ENCODE measurements around the gene PADI6. TPM values are rescaled to one million over a fixed set of nuclear protein-coding genes. Genes with fewer than 3 reads are reported as not detected.

PADI6 gene
- polyA plus RNA-seq, 1 of the 3 experiments (the other 2 are of a cell fraction) = not detected

GRCh38 chr1:17338706-17339493 is 33.1 kb upstream of the PADI6 start:
- Histone ChIP-seq H2AFZ (ENCODE audit: low read depth) (no peak overlapping the region), H3K9ac (no peak overlapping the region), H3K4me2 (no peak overlapping the region), H3K4me1 (ENCODE audit: control insufficient read depth in 1 of 2, insufficient read depth in 2 of 2, low read depth in 1 of 2, low read length in 1 of 2) (no peaks in the 10 kb centered on the region), H4K20me1 (ENCODE audit: insufficient read depth) (no peaks in the 10 kb centered on the region), H3K9me2 (no peaks in the 10 kb centered on the region), H3K4me3 (ENCODE audit: low read depth in 2 of 2, low read length in 1 of 2) (no peak overlapping the region), H3K27me3 (ENCODE audit: insufficient read depth) (no peaks in the 10 kb centered on the region; the same call in 1 of the 2 replicates), H3F3A (replicated peaks; ENCODE audit: insufficient read depth) (no peaks in the 10 kb centered on the region), H3K36me3 (replicated peaks in 1 of 2; ENCODE audit: control insufficient read depth in 1 of 2, insufficient read depth in 2 of 2, low read length in 1 of 2) (no peaks in the 10 kb centered on the region), H3K27ac (ENCODE audit: low read depth in 2 of 2, low read length in 1 of 2) (no peak overlapping the region), H3K9me3 (no peaks in the 10 kb centered on the region), H3K79me2 (ENCODE audit: insufficient read depth) (no peaks in the 10 kb centered on the region)
- POLR2A ChIA-PET = no interaction called here
- DNase-seq = no peak
- TF ChIP-seq CHD2 (IDR thresholded peaks at IDR 0.05; ENCODE audit: low read length, partially characterized antibody) (no peak), IRF3 (IDR thresholded peaks at IDR 0.05; ENCODE audit: low read depth, low read length) (no peak), TCF12 (IDR thresholded peaks at IDR 0.05) (no peak), POLR2AphosphoS5 (IDR thresholded peaks at IDR 0.05; ENCODE audit: low read depth, low read length) (no peak), USF2 (IDR thresholded peaks at IDR 0.05; ENCODE audit: borderline replicate concordance, low read depth, low read length) (no peak), MXI1 (IDR thresholded peaks at IDR 0.05; ENCODE audit: low read depth, low read length) (no peak)
- 66% methylated on average over 14 of the region's 15 CpGs for WGBS (ENCODE audit: low lambda C conversion rate)
- CTCF ChIA-PET = interaction anchor here (0.6 to 9.4 kb wide), 3 partner anchors 25 to 214 kb away, joined by 3 to 60 read pairs (median 3); no protein-coding TSS in a partner anchor

- no peaks in the 10 kb centered on the region for H3K36me3 ChIP-seq (replicated peaks in 1 of 2; ENCODE audit: control insufficient read depth in 1 of 2, insufficient read depth in 2 of 2, low read length in 1 of 2)
- no peak overlapping the region for H3K4me2 ChIP-seq
- H3K9me2 ChIP-seq = no peaks in the 10 kb centered on the region
- ChIA-PET CTCF (interaction anchor here (9.4 kb wide), 1 partner anchor 214 kb away, joined by 60 read pairs; no protein-coding TSS in a partner anchor), POLR2A (no interaction called here)
- H3K27ac ChIP-seq (ENCODE audit: low read depth in 2 of 2, low read length in 1 of 2) = no peak overlapping the region
- no peak overlapping the region for H3K4me3 ChIP-seq (ENCODE audit: low read depth in 2 of 2, low read length in 1 of 2)
- no peak overlapping the region for H2AFZ ChIP-seq (ENCODE audit: low read depth)
- H3F3A ChIP-seq (replicated peaks; ENCODE audit: insufficient read depth) = no peaks in the 10 kb centered on the region
- no peaks in the 10 kb centered on the region for H3K9me3 ChIP-seq
- H3K79me2 ChIP-seq (ENCODE audit: insufficient read depth) = no peaks in the 10 kb centered on the region
- no peaks in the 10 kb centered on the region for H3K27me3 ChIP-seq (ENCODE audit: insufficient read depth)
- WGBS (ENCODE audit: low lambda C conversion rate) = 51% methylated on average over 6 of the region's 7 CpGs
- no peaks in the 10 kb centered on the region for H4K20me1 ChIP-seq (ENCODE audit: insufficient read depth)
- TF ChIP-seq RAD21 (IDR thresholded peaks at IDR 0.05; ENCODE audit: low read length) (no peak), TAF1 (IDR thresholded peaks at IDR 0.05; ENCODE audit: borderline replicate concordance, low read depth, low read length) (no peak), SIN3A (IDR thresholded peaks at IDR 0.05; ENCODE audit: borderline replicate concordance, low read depth, low read length) (no peak), USF2 (IDR thresholded peaks at IDR 0.05; ENCODE audit: borderline replicate concordance, low read depth, low read length) (no peak), JUND (IDR thresholded peaks at IDR 0.05) (no peak), YY1 (IDR thresholded peaks at IDR 0.05; ENCODE audit: low read depth) (no peak), MEF2A (IDR thresholded peaks at IDR 0.05; ENCODE audit: borderline replicate concordance, low read depth) (no peak), NFIC (IDR thresholded peaks at IDR 0.05; ENCODE audit: borderline replicate concordance) (no peak)
- no peak overlapping the region for H3K9ac ChIP-seq
- DNase-seq = no peak
- no peaks in the 10 kb centered on the region for H3K4me1 ChIP-seq (ENCODE audit: control insufficient read depth in 1 of 2, insufficient read depth in 2 of 2, low read depth in 1 of 2, low read length in 1 of 2)
Observed at GRCh38 chr1:17339521-17339920, 32.5 kb upstream of the PADI6 start.
